Measurements from ENCODE around the gene KLHDC7A. TPM values are rescaled to one million over a fixed set of nuclear protein-coding genes. Genes with fewer than 3 reads are reported as not detected.
"Not testable (repeated sequence)": the region's sequence is repeated elsewhere in the genome, so short reads cannot be mapped to it uniquely, and the experiment has no call there.

KLHDC7A gene
- total and polyA plus RNA-seq, 10 of the 15 experiments (the other 5 are each of a cell fraction or from before 2014, with no cell fraction given): not detected

GRCh38 chr1:18461656-18462055, 19.1 kb upstream of the KLHDC7A start:
- POLR2A ChIA-PET: no interaction called here
- Histone ChIP-seq H3K27ac (ENCODE audit: control insufficient read depth, insufficient read depth) (no peak overlapping the region), H4K20me1 (ENCODE audit: control insufficient read depth, insufficient read depth) (no peaks in the 10 kb centered on the region), H2AFZ (ENCODE audit: control insufficient read depth, low read depth, low read length) (no peak overlapping the region), H3K4me3 (no peak overlapping the region), H3K36me3 (ENCODE audit: control insufficient read depth in 2 of 2, insufficient read depth in 2 of 2, low read length in 1 of 2) (no peaks in the 10 kb centered on the region), H3K9ac (ENCODE audit: control insufficient read depth, insufficient read depth, low read length) (no peak overlapping the region), H3K4me1 (ENCODE audit: control insufficient read depth, insufficient read depth, low read length) (no peaks in the 10 kb centered on the region), H3K79me2 (ENCODE audit: control insufficient read depth, insufficient read depth, low read length) (no peaks in the 10 kb centered on the region), H3K27me3 (replicated peaks in 1 of 2; ENCODE audit: control insufficient read depth in 2 of 2, insufficient read depth in 2 of 2, low read length in 1 of 2) (no peaks in the 10 kb centered on the region), H3K4me2 (ENCODE audit: control insufficient read depth, insufficient read depth) (no peak overlapping the region), H3K9me3 (replicated peaks; ENCODE audit: control insufficient read depth, insufficient read depth, low read length) (no peaks in the 10 kb centered on the region)
- DNase-seq (ENCODE audit: low read depth, low spot score) (no peak), FAIRE-seq (no peak), ATAC-seq (no peak)
- no TSS peak for BruUV-seq (replicated peaks)
- WGBS (ENCODE audit: insufficient coverage, insufficient replicate concordance, low lambda C conversion rate, missing lambda C conversion rate): 26% methylated on average over 10 of the region's 10 CpGs
- in situ Hi-C loops (cut with MboI): no loop called here
- intact Hi-C loops (cut with micrococcal nuclease; ENCODE audit: unreplicated experiment): no loop called here
- RAD21 ChIA-PET (ENCODE audit: unreplicated experiment): no interaction called here
- TF ChIP-seq EGR1 (IDR thresholded peaks at IDR 0.05; ENCODE audit: borderline replicate concordance in 1 of 2, low read depth in 2 of 2, low read length in 2 of 2): no peak
- TF ChIP-seq CBX5 (IDR thresholded peaks at IDR 0.05; ENCODE audit: low read depth): no peak
- TF ChIP-seq POLR2A (IDR thresholded peaks at IDR 0.05; ENCODE audit: low read depth, low read length): no peak
- TF ChIP-seq DPF2 (IDR thresholded peaks at IDR 0.05): no peak
- TF ChIP-seq USF2 (IDR thresholded peaks at IDR 0.05; ENCODE audit: borderline replicate concordance, low read depth, low read length): no peak
- no peak for TF ChIP-seq CHD1 (IDR thresholded peaks at IDR 0.05; ENCODE audit: low read depth, low read length)
- TF ChIP-seq ZBTB33 (IDR thresholded peaks at IDR 0.05): no peak
- no peak for TF ChIP-seq MEF2B (IDR thresholded peaks at IDR 0.05; ENCODE audit: partially characterized antibody, poor library complexity, severe bottlenecking)
- TF ChIP-seq RBBP5 (conservative IDR thresholded peaks at IDR 0.05): no peak
- no peak for TF ChIP-seq IRF4 (IDR thresholded peaks at IDR 0.05; ENCODE audit: low read depth, low read length)
- TF ChIP-seq RELA (IDR thresholded peaks at IDR 0.05; ENCODE audit: borderline replicate concordance, partially characterized antibody): no peak
- no peak for TF ChIP-seq PML (IDR thresholded peaks at IDR 0.05; ENCODE audit: low read length)
- TF ChIP-seq CREM (IDR thresholded peaks at IDR 0.05; ENCODE audit: low read depth): no peak
- SMC1A ChIA-PET (ENCODE audit: uncharacterized antibody, unreplicated experiment): no interaction called here
- CTCF ChIA-PET: no interaction called here

GRCh38 chr1:18462517-18462916, 18.2 kb upstream of the KLHDC7A start:
- DNase-seq (ENCODE audit: low read depth, low spot score); CTCF ChIA-PET; BruUV-seq (replicated peaks); H3K4me3 ChIP-seq; H2AFZ ChIP-seq (ENCODE audit: control insufficient read depth, low read depth, low read length); H3K9me3 ChIP-seq (replicated peaks; ENCODE audit: control insufficient read depth, insufficient read depth, low read length); RAD21 ChIA-PET (ENCODE audit: unreplicated experiment); H3K36me3 ChIP-seq (ENCODE audit: control insufficient read depth in 2 of 2, insufficient read depth in 2 of 2, low read length in 1 of 2); H3K79me2 ChIP-seq (ENCODE audit: control insufficient read depth, insufficient read depth, low read length); H3K27me3 ChIP-seq (replicated peaks in 1 of 2; ENCODE audit: control insufficient read depth in 2 of 2, insufficient read depth in 2 of 2, low read length in 1 of 2); ATAC-seq; in situ Hi-C loops (cut with MboI); intact Hi-C loops (cut with micrococcal nuclease; ENCODE audit: unreplicated experiment); H3K9ac ChIP-seq (ENCODE audit: control insufficient read depth, insufficient read depth, low read length); H3K27ac ChIP-seq (ENCODE audit: control insufficient read depth, insufficient read depth); FAIRE-seq; POLR2A ChIA-PET; H4K20me1 ChIP-seq (ENCODE audit: control insufficient read depth, insufficient read depth); H3K4me2 ChIP-seq (ENCODE audit: control insufficient read depth, insufficient read depth); H3K4me1 ChIP-seq (ENCODE audit: control insufficient read depth, insufficient read depth, low read length); SMC1A ChIA-PET (ENCODE audit: uncharacterized antibody, unreplicated experiment): not testable (repeated sequence)
- 56% methylated on average over 5 of the region's 5 CpGs for WGBS (ENCODE audit: insufficient coverage, insufficient replicate concordance, low lambda C conversion rate, missing lambda C conversion rate)

Measured in GM12878 (cell line).